Ovary (tissue), 9 donors: Measurements from ENCODE around the gene PRKCH. TPM values are rescaled to one million over a fixed set of nuclear protein-coding genes. Genes with fewer than 3 reads are reported as not detected.
"Not testable (repeated sequence)": the region's sequence is repeated elsewhere in the genome, so short reads cannot be mapped to it uniquely, and the experiment has no call there.

ENCODE experiments used
- DNase-seq, 5 donors: peaks; one replicate each; pipeline ENCODE4 v3.0.0-alpha.2; 2019 to 2020
- H3K27ac ChIP-seq, 2 donors: fragments of 200-600 bp; one replicate each; pipeline versions ENCODE4 v1.5.1 to v1.8.0; 2019 to 2022
- H3K27me3 ChIP-seq: fragments of 200-600 bp; one replicate; pipeline ENCODE4 v1.8.0; 2022
- H3K36me3 ChIP-seq: fragments of 200-600 bp; sonication (generic); one replicate; pipeline ENCODE4 v1.5.1; 2019
- H3K4me1 ChIP-seq: one replicate; pipeline ENCODE4 v1.8.1; 2013; ENCODE audit warnings: mild to moderate bottlenecking, moderate library complexity; ENCODE audit not compliant: insufficient read depth
- H3K4me3 ChIP-seq: fragments of 200-600 bp; sonication (generic); one replicate; pipeline ENCODE4 v1.5.1; 2017
- H3K9me3 ChIP-seq, 2 donors: fragments of 200-600 bp in 1 of 2; sonication (generic) in 1 of 2; one replicate each; pipeline versions ENCODE4 v1.5.1 to v1.8.1; 2013 to 2019; ENCODE audit warnings: mild to moderate bottlenecking in 1 of 2, moderate library complexity in 1 of 2
- CTCF ChIP-seq, 3 donors: fragments of 450-650 bp in 2 of 3; fragments of 200-600 bp in 1 of 3; IDR thresholded peaks; one replicate each; pipeline versions ENCODE4 v1.5.1 to v1.8.0; 2016 to 2022; ENCODE audit warnings: antibody characterized with exemption in 3 of 3, mild to moderate bottlenecking in 1 of 3
- EP300 ChIP-seq: sonication (generic); formaldehyde crosslinking; IDR thresholded peaks from one replicate; pipeline ENCODE4 v1.6.1; 2017; ENCODE audit warnings: antibody characterized with exemption
- POLR2A ChIP-seq: fragments of 450-650 bp; IDR thresholded peaks from one replicate; pipeline ENCODE4 v1.6.1; 2017; ENCODE audit warnings: antibody characterized with exemption, mild to moderate bottlenecking, moderate library complexity
- WGBS, 3 donors: extraction: QIAGEN DNeasy Blood & Tissue Kit in 1 of 3; methylation state at CpG; one replicate each; pipeline versions ENCODE4 v1.1.5 to v1.1.7; 2013 to 2017; 5-methylcytosine and 5-hydroxymethylcytosine counted together
- intact Hi-C, 4 donors: fragments of 100-400 bp; cut with DNase I; formaldehyde crosslinking; loops; one replicate each; pipeline versions ENCODE4 v1.11.0 to v1.15.1; 2022 to 2023
- polyA plus RNA-seq, 2 donors: library from polyadenylated mRNA; stranded (reverse); fragments of 200-250 nt in 1 of 2; fragments of 350-450 nt in 1 of 2; fragmentation: Illumina TruSeq in 1 of 2; extraction: RNeasy Lipid Tissue Mini Kit (QIAGEN cat#74804) in 1 of 2; gene quantifications; one replicate each; pipeline ENCODE4 v1.2.3, GENCODE V29; 2013 to 2014
- total RNA-seq, 7 donors: library from RNA; depleted of rRNA in 2 of 7; stranded (reverse); fragments of >200 nt in 2 of 7; fragmentation: NEBNext Ultra II Directional in 3 of 7; extraction: Animal tissue kit (Norgen Biotek cat#: 25700) in 3 of 7; gene quantifications; one replicate each; pipeline versions ENCODE4 v1.1.0 to v1.2.4, GENCODE V29; 2016 to 2023
- donor health status: DM: no; HTN: no; CAD: no; lungs with moderate emphysema.
- donor health status: DM: no; HTN: no; CAD: no.
- donor health status: Bipolar disorder and iron deficiency.
- donor health status: DM: yes; HTN: yes; CAD: no.
- donor health status: DM: no; HTN: no; CAD: no.
- donor health status: DM: yes; HTN: yes; CAD: no.

The PRKCH gene
- total and polyA plus RNA-seq, 9 donors, result 8.4 to 47.6 (median 15.9) TPM

GRCh38 chr14:61308198-61308597 lies 13.2 kb upstream of the PRKCH start:
- 41 to 47% (median 44%) methylated on average over 3 of the region's 3 CpGs for WGBS, 3 donors

GRCh38 chr14:61308701-61309100 lies 12.7 kb upstream of the PRKCH start:
- H3K27me3 ChIP-seq, H3K4me1 ChIP-seq, DNase-seq, intact Hi-C loops, H3K9me3 ChIP-seq, H3K4me3 ChIP-seq, H3K27ac ChIP-seq, H3K36me3 ChIP-seq: not testable (repeated sequence)
- 81 to 91% (median 82%) methylated on average over 4 of the region's 4 CpGs for WGBS, 3 donors

More at GRCh38 chr14:61308198-61308597, 13.2 kb upstream of the PRKCH start:
- Histone ChIP-seq H3K36me3 (no peaks in the 10 kb centered on the region), H3K9me3 (no peaks in the 10 kb centered on the region), H3K4me3 (no peak overlapping the region), H3K4me1 (no peaks in the 10 kb centered on the region), H3K27ac (no peak overlapping the region), H3K27me3 (no peaks in the 10 kb centered on the region)
- TF ChIP-seq CTCF (IDR thresholded peaks at IDR 0.05), result no peak
- no peak for TF ChIP-seq POLR2A
- TF ChIP-seq EP300, result no peak
- no peak for DNase-seq
- intact Hi-C loops, result no loop called here

- Histone ChIP-seq H3K27ac (no peak overlapping the region), H3K4me1 (no peaks in the 10 kb centered on the region), H3K36me3 (no peaks in the 10 kb centered on the region), H3K4me3 (no peak overlapping the region), H3K27me3 (no peaks in the 10 kb centered on the region), H3K9me3 (no peaks in the 10 kb centered on the region)
- no peak for DNase-seq
- TF ChIP-seq EP300 (no peak), CTCF (IDR thresholded peaks at IDR 0.05) (no peak)
- intact Hi-C loops, result no loop called here
- 68 to 77% (median 68%) methylated on average over 4 of the region's 4 CpGs for WGBS, 3 donors
These were observed 6.1 kb upstream of the PRKCH start for GRCh38 chr14:61315313-61315712.

- DNase-seq, result no peak
- H3K27me3 ChIP-seq, result no peaks in the 10 kb centered on the region
- intact Hi-C loops, result no loop called here
- TF ChIP-seq EP300 (no peak), POLR2A (no peak), CTCF (IDR thresholded peaks at IDR 0.05) (no peak)
- 71 to 84% (median 73%) methylated on average over 3 of the region's 3 CpGs for WGBS, 3 donors
- no peaks in the 10 kb centered on the region for H3K36me3 ChIP-seq
- no peak overlapping the region for H3K4me3 ChIP-seq
- H3K4me1 ChIP-seq, result peaks cover 2% of the 10 kb centered on the region
- H3K27ac ChIP-seq, result no peak overlapping the region
- no peaks in the 10 kb centered on the region for H3K9me3 ChIP-seq
These were observed 2.3 kb upstream of the PRKCH start for GRCh38 chr14:61319086-61319485.

- intact Hi-C loops, result no loop called here
- H3K27ac ChIP-seq, result no peak overlapping the region
- no peak for DNase-seq
- peaks cover 2% of the 10 kb centered on the region for H3K4me1 ChIP-seq
- H3K36me3 ChIP-seq, result no peaks in the 10 kb centered on the region
- H3K9me3 ChIP-seq, result no peaks in the 10 kb centered on the region
- TF ChIP-seq CTCF (IDR thresholded peaks at IDR 0.05) (no peak), EP300 (no peak), POLR2A (no peak)
- H3K4me3 ChIP-seq, result no peak overlapping the region
- WGBS, 3 donors, result 53 to 71% (median 66%) methylated on average over 6 of the region's 6 CpGs
- no peaks in the 10 kb centered on the region for H3K27me3 ChIP-seq
These were observed 1.7 kb upstream of the PRKCH start for GRCh38 chr14:61319706-61320105.

GRCh38 chr14:61320170-61320569 lies 1.2 kb upstream of the PRKCH start:
- WGBS, 3 donors, result 90 to 93% (median 92%) methylated on average over 16 of the region's 16 CpGs
- DNase-seq, H3K27me3 ChIP-seq, H3K4me1 ChIP-seq, H3K9me3 ChIP-seq, H3K36me3 ChIP-seq, H3K27ac ChIP-seq, intact Hi-C loops, H3K4me3 ChIP-seq: not testable (repeated sequence)
